ENCODE data around the gene AGT.

AGT gene

GRCh38 chr1:230713547-230713914 lies 391 bp downstream of the AGT start:
- TF ChIP-seq, protein P1, sequence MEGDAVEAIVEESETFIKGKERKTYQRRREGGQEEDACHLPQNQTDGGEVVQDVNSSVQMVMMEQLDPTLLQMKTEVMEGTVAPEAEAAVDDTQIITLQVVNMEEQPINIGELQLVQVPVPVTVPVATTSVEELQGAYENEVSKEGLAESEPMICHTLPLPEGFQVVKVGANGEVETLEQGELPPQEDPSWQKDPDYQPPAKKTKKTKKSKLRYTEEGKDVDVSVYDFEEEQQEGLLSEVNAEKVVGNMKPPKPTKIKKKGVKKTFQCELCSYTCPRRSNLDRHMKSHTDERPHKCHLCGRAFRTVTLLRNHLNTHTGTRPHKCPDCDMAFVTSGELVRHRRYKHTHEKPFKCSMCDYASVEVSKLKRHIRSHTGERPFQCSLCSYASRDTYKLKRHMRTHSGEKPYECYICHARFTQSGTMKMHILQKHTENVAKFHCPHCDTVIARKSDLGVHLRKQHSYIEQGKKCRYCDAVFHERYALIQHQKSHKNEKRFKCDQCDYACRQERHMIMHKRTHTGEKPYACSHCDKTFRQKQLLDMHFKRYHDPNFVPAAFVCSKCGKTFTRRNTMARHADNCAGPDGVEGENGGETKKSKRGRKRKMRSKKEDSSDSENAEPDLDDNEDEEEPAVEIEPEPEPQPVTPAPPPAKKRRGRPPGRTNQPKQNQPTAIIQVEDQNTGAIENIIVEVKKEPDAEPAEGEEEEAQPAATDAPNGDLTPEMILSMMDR (conservative IDR thresholded peaks at IDR 0.05; ENCODE audit: control insufficient read depth, insufficient read depth, low read depth, low read length), result no peak
- no peak overlapping the region for H3K4me3 ChIP-seq (ENCODE audit: control insufficient read depth, low read depth, low read length)
- DNase-seq (ENCODE audit: low read depth), result no peak

- TF ChIP-seq, protein P1 (conservative IDR thresholded peaks at IDR 0.05; ENCODE audit: control insufficient read depth, insufficient read depth, low read depth, low read length), result no peak
- H3K4me3 ChIP-seq (ENCODE audit: control insufficient read depth, low read depth, low read length), result no peak overlapping the region
- DNase-seq (ENCODE audit: low read depth), result no peak
Measured at GRCh38 chr1:230713138-230713537, 784 bp downstream of the AGT start.

GRCh38 chr1:230712470-230712942 lies 1.4 kb downstream of the AGT start:
- no peak for DNase-seq (ENCODE audit: low read depth)
- H3K4me3 ChIP-seq (ENCODE audit: control insufficient read depth, low read depth, low read length), result no peak overlapping the region
- TF ChIP-seq, protein P1 (conservative IDR thresholded peaks at IDR 0.05; ENCODE audit: control insufficient read depth, insufficient read depth, low read depth, low read length), result no peak

DNA sequence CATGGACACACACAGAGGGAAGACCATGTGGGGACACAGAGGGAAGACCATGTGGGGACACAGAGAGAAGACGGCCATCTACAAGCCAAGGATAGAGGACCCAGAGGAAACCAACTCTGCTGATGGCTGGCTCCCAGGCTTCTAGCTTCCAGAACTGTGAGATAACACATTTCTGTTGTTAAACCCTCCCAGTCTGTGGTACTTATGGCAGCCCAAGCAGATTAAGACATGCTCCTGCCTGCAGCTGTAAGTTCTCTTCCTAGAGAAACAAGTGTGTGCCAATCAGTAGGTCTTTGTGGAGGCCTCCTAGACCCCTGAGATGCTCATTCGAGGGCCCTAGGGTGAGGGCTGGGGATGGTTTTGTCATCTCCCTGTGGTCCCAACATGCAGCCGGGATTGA lies 2.7 kb downstream of the AGT start:
- no peak overlapping the region for H3K4me3 ChIP-seq (ENCODE audit: control insufficient read depth, low read depth, low read length)
- DNase-seq (ENCODE audit: low read depth), result no peak
- TF ChIP-seq, protein P1 (conservative IDR thresholded peaks at IDR 0.05; ENCODE audit: control insufficient read depth, insufficient read depth, low read depth, low read length), result no peak

DNA sequence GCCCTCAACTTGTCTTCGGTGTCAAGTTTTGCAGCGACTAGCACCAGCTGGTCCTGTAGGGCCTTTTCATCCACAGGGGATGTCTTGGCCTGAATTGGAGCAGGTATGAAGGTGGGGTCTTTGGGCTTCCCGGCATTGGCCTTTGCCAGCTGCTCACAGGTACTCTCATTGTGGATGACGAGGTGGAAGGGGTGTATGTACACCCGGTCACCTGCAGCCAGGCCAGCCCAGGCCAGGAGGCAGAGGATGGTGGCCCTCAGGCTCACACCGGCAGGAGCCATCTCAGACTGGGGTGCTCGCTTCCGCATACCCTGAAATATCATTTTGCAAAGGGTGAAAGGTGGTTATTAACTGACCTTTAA lies 3.4 kb downstream of the AGT start:
- TF ChIP-seq, protein P1 (conservative IDR thresholded peaks at IDR 0.05; ENCODE audit: control insufficient read depth, insufficient read depth, low read depth, low read length), result no peak
- DNase-seq (ENCODE audit: low read depth), result no peak
- H3K4me3 ChIP-seq (ENCODE audit: control insufficient read depth, low read depth, low read length), result no peak overlapping the region

- no peak overlapping the region for H3K4me3 ChIP-seq (ENCODE audit: control insufficient read depth, low read depth, low read length)
- no peak for DNase-seq (ENCODE audit: low read depth)
- TF ChIP-seq, protein P1 (conservative IDR thresholded peaks at IDR 0.05; ENCODE audit: control insufficient read depth, insufficient read depth, low read depth, low read length), result no peak
Measured at GRCh38 chr1:230709619-230710542, 4.0 kb downstream of the AGT start.
